ENCODE data around the gene ZDHHC15. TPM values are rescaled to one million over a fixed set of nuclear protein-coding genes. Genes with fewer than 3 reads are reported as not detected.

The ZDHHC15 gene
- total and polyA plus RNA-seq, 2 of the 8 experiments (the other 6 are each of a cell fraction or from before 2014, with no cell fraction given) = 1.7 to 3.5 TPM

DNA sequence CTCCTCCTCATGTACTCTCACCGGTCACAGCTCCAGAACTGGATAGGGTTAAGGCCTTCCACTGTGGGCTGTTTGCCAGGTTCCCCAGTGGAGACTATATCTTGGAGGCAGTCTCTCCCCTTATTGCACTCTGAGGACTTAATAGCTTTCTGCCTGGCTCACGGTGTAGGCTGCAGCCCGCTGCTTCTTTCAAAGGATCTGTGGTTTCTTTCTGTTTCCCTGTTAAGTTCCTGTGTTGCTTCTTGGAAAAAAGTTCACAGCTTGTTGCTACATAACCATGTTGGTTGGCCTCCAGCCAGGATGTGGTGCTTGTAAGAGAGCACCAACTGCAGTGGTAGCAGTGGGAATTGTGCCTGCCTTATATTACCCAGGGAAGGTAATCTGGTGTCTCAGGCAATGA, 24.9 kb upstream of the ZDHHC15 start (continued):
- no peak for TF ChIP-seq RBBP5 (IDR thresholded peaks at IDR 0.05; ENCODE audit: borderline replicate concordance, low read depth, low read length)
- no peak for TF ChIP-seq RAD21 (IDR thresholded peaks at IDR 0.05 in 1 of 2, conservative IDR thresholded peaks at IDR 0.05 in 1 of 2; ENCODE audit: low read depth in 2 of 2, low read length in 2 of 2)
- no peak for TF ChIP-seq ZNF274 (IDR thresholded peaks at IDR 0.05; ENCODE audit: borderline replicate concordance, extremely low read depth, low read length)
- TF ChIP-seq POU5F1 (IDR thresholded peaks at IDR 0.05; ENCODE audit: low read depth, low read length) = no peak
- no peak for TF ChIP-seq CTBP2 (IDR thresholded peaks at IDR 0.05; ENCODE audit: borderline replicate concordance, insufficient read depth, insufficient read length, low read length)
- no peak for TF ChIP-seq RFX5 (IDR thresholded peaks at IDR 0.05; ENCODE audit: borderline replicate concordance, low read depth, low read length)
- TF ChIP-seq CEBPB (IDR thresholded peaks at IDR 0.05; ENCODE audit: low read depth, low read length) = no peak
- no peak for TF ChIP-seq CHD1 (IDR thresholded peaks at IDR 0.05; ENCODE audit: low read depth, low read length)

Measured in H1 (cell line).